ENCODE data around the gene CABLES2. TPM values are rescaled to one million over a fixed set of nuclear protein-coding genes. Genes with fewer than 3 reads are reported as not detected.
A peak's percentile ranks its signal among the peaks of the same experiment; 100 is the strongest.

CABLES2 gene
- total RNA-seq, 1 experiment from 2014 or later, result 12.4 TPM

- Histone ChIP-seq H3K27me3 (ENCODE audit: low read length) (no peaks in the 10 kb centered on the region), H3K36me3 (ENCODE audit: low read depth, low read length) (peaks cover 11% of the 10 kb centered on the region; the same call in 1 of the 2 replicates), H3K9me2 (replicated peaks; ENCODE audit: low read length) (no peaks in the 10 kb centered on the region), H3K4me1 (ENCODE audit: insufficient read depth, low read length) (peaks cover 71% of the 10 kb centered on the region), H3F3A (ENCODE audit: low read length, unreplicated experiment) (no peaks in the 10 kb centered on the region), H4K20me1 (ENCODE audit: low read length) (peaks cover 34% of the 10 kb centered on the region), H3K79me2 (ENCODE audit: low read length) (peaks cover 47% of the 10 kb centered on the region), H3K4me2 (ENCODE audit: low read length) (peak within 1 kb of the TSS; percentile 89), H3K9ac (ENCODE audit: low read length) (peak within 1 kb of the TSS; percentile 85), H3K9me3 (ENCODE audit: low read length) (no peaks in the 10 kb centered on the region), H3K27ac (ENCODE audit: low read length) (peak within 1 kb of the TSS; percentile 81), H2AFZ (ENCODE audit: low read length) (peak within 1 kb of the TSS; percentile 75), H3K4me3 (ENCODE audit: low read length) (peak within 1 kb of the TSS; percentile 80)
- ChIA-PET POLR2A (ENCODE audit: unreplicated experiment) (no interaction called here), CTCF (interaction anchor here (0.5 to 3.2 kb wide), 3 partner anchors 15 to 65 kb away, joined by 3 to 18 read pairs (median 5); no protein-coding TSS in a partner anchor)
- intact Hi-C loops (cut with micrococcal nuclease), result loop anchor here (5.0 kb wide), 1 partner anchor 65 kb away; the partner anchor contains the start of gene ADRM1
- ATAC-seq, result peak; percentile 14
- BruUV-seq (replicated peaks), result no TSS peak
- DNase-seq, result peak; percentile 59
- no peak for TF ChIP-seq EZH2phosphoT487 (IDR thresholded peaks at IDR 0.05; ENCODE audit: borderline replicate concordance, low read length)
- no peak for TF ChIP-seq CTCF (conservative IDR thresholded peaks at IDR 0.05; ENCODE audit: low read depth, low read length)
- TF ChIP-seq EZH2 (IDR thresholded peaks at IDR 0.05; ENCODE audit: low read length, unreplicated experiment), result no peak
Measured at GRCh38 chr20:62367136-62367632, 39.9 kb downstream of the CABLES2 start, which contains the start of gene LAMA5. TSS of gene LAMA5 (minus strand) at chr20:62367312. CDS start at chr20:62367245, 67 bp downstream.

- Histone ChIP-seq H3K79me2 (ENCODE audit: low read length) (peaks cover 54% of the 10 kb centered on the region), H3K36me3 (ENCODE audit: low read depth, low read length) (peaks cover 16% of the 10 kb centered on the region; the same call in 1 of the 2 replicates), H3K27me3 (ENCODE audit: low read length) (no peaks in the 10 kb centered on the region), H3K9me2 (replicated peaks; ENCODE audit: low read length) (no peaks in the 10 kb centered on the region), H3K27ac (ENCODE audit: low read length) (peak overlapping the region; percentile 81), H3K4me3 (ENCODE audit: low read length) (peak overlapping the region; percentile 80), H3F3A (ENCODE audit: low read length, unreplicated experiment) (no peaks in the 10 kb centered on the region), H4K20me1 (ENCODE audit: low read length) (peaks cover 36% of the 10 kb centered on the region), H2AFZ (ENCODE audit: low read length) (no peak overlapping the region), H3K9ac (ENCODE audit: low read length) (peak overlapping the region; percentile 85), H3K9me3 (ENCODE audit: low read length) (no peaks in the 10 kb centered on the region), H3K4me1 (ENCODE audit: insufficient read depth, low read length) (peaks cover 78% of the 10 kb centered on the region), H3K4me2 (ENCODE audit: low read length) (peak overlapping the region; percentile 89)
- ATAC-seq (peak; percentile 13), DNase-seq (peak; percentile 71)
- ChIA-PET POLR2A (ENCODE audit: unreplicated experiment) (interaction anchor here (1.0 kb wide), 1 partner anchor 428 kb away, joined by 5 read pairs; no protein-coding TSS in a partner anchor), CTCF (interaction anchor here (0.8 to 3.2 kb wide), 4 partner anchors 9 to 17 kb away, joined by 4 to 18 read pairs (median 7); no protein-coding TSS in a partner anchor)
- TF ChIP-seq EZH2phosphoT487 (IDR thresholded peaks at IDR 0.05; ENCODE audit: borderline replicate concordance, low read length) (no peak), CTCF (conservative IDR thresholded peaks at IDR 0.05; ENCODE audit: low read depth, low read length) (no peak), EZH2 (IDR thresholded peaks at IDR 0.05; ENCODE audit: low read length, unreplicated experiment) (no peak)
- BruUV-seq (replicated peaks), result no TSS peak
- intact Hi-C loops (cut with micrococcal nuclease), result loop anchor here (5.0 kb wide), 1 partner anchor 64 kb away; the partner anchor contains the start of gene ADRM1
Measured at GRCh38 chr20:62366370-62367135, 40.5 kb downstream of the CABLES2 start.

Data from PC-3 (cell line).